Measurements from ENCODE around the gene BEND6.
A peak's percentile ranks its signal among the peaks of the same experiment; 100 is the strongest.
"Not testable (repeated sequence)": the region's sequence is repeated elsewhere in the genome, so short reads cannot be mapped to it uniquely, and the experiment has no call there.

Gene BEND6

GRCh38 chr6:57040011-57040410 lies 85.1 kb downstream of the BEND6 start:
- DNase-seq = no peak

- DNase-seq = not testable (repeated sequence)
These were observed 89.2 kb downstream of the BEND6 start for GRCh38 chr6:57044061-57044460.

GRCh38 chr6:57044568-57044967 lies 89.7 kb downstream of the BEND6 start:
- no peak for DNase-seq

GRCh38 chr6:57046332-57047256 lies 91.7 kb downstream of the BEND6 start, which contains the start of gene KIAA1586:
Gene KIAA1586, plus strand, starts transcription at chr6:57046693. Its CDS starts 63 bp downstream, at chr6:57046756.
- peak; percentile 58 to 81 for DNase-seq

GRCh38 chr6:57047257-57047585 lies 92.3 kb downstream of the BEND6 start:
- DNase-seq = not testable (repeated sequence)

- not testable (repeated sequence) for DNase-seq
These were observed 93.0 kb downstream of the BEND6 start for GRCh38 chr6:57047859-57048258.

- DNase-seq = no peak
These were observed 93.7 kb downstream of the BEND6 start for GRCh38 chr6:57048577-57048976.

GRCh38 chr6:57063847-57064246 lies 108.9 kb downstream of the BEND6 start:
- no peak for DNase-seq

GRCh38 chr6:57064809-57065208 lies 109.9 kb downstream of the BEND6 start:
- no peak for DNase-seq

- no peak for DNase-seq
These were observed 113.2 kb downstream of the BEND6 start for GRCh38 chr6:57068061-57068460.

- no peak for DNase-seq
These were observed 114.3 kb downstream of the BEND6 start for GRCh38 chr6:57069228-57069627.

GRCh38 chr6:57069920-57070331 lies 115.0 kb downstream of the BEND6 start:
- no peak for DNase-seq

GRCh38 chr6:57072108-57072507 lies 117.2 kb downstream of the BEND6 start:
- no peak for DNase-seq

GRCh38 chr6:57074383-57074782 lies 119.5 kb downstream of the BEND6 start:
- DNase-seq = no peak

GRCh38 chr6:57075092-57075491 lies 120.2 kb downstream of the BEND6 start:
- no peak for DNase-seq
